GM12865 (cell line): Measurements from ENCODE around the gene METAP1D.

Experiments used
- DNase-seq: peaks from one replicate; pipeline ENCODE4 v3.0.0; 2010; ENCODE audit warnings: low read depth
- H3K4me3 ChIP-seq: 2 replicates; pipeline ENCODE4 v1.5.1; 2011; ENCODE audit warnings: mild to moderate bottlenecking, low read depth, low read length, control low read depth
- TF ChIP-seq, protein P1 (sequence below): IDR thresholded peaks from 2 replicates; pipeline ENCODE4 v1.5.1; 2011; ENCODE audit warnings: low read length, control low read depth, low read depth, inconsistent platforms; ENCODE audit not compliant: insufficient read depth; ENCODE audit errors: missing control alignments

METAP1D gene

GRCh38 chr2:172031536-172031935 is 31.8 kb downstream of the METAP1D start:
- TF ChIP-seq, protein P1, sequence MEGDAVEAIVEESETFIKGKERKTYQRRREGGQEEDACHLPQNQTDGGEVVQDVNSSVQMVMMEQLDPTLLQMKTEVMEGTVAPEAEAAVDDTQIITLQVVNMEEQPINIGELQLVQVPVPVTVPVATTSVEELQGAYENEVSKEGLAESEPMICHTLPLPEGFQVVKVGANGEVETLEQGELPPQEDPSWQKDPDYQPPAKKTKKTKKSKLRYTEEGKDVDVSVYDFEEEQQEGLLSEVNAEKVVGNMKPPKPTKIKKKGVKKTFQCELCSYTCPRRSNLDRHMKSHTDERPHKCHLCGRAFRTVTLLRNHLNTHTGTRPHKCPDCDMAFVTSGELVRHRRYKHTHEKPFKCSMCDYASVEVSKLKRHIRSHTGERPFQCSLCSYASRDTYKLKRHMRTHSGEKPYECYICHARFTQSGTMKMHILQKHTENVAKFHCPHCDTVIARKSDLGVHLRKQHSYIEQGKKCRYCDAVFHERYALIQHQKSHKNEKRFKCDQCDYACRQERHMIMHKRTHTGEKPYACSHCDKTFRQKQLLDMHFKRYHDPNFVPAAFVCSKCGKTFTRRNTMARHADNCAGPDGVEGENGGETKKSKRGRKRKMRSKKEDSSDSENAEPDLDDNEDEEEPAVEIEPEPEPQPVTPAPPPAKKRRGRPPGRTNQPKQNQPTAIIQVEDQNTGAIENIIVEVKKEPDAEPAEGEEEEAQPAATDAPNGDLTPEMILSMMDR: no peak
- no peak overlapping the region for H3K4me3 ChIP-seq
- no peak for DNase-seq

DNA sequence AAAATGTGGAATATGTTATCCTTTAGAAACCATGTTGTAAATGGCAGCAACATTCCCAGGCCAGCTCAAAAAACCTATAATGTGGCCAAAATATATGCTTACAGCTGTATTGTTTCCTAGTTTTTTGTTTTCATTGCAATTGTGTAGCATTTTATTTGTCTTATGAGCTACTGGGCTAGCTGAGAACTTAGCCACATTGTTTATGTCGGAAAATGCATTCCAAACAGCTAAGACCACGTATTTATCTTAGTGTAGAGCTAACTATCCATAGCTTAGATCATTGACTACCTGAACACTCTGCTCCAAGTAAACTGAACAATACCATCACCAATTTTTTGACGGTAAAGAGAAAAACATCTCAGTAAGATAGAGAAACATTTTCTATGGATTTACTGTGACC is 38.4 kb downstream of the METAP1D start:
- no peak for DNase-seq
- TF ChIP-seq, protein P1: no peak

DNA sequence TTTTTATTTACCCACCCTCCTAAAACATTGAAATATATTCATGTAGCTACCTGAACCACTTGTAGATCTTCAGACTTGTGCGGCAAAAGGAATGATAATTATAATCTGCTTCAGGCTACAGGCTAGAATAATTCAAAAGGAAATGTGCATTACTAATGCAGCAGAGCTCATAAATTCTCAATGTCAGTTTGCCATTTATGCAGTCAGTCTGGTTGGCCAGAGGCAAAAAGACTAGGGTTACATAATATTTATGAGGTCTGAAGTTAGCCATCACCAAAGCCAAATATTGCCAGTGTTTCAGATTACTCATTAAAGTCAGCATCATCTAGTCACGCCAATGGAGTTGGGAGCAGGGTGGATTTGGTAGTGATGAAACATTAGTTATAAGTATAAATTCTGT is 38.9 kb downstream of the METAP1D start:
- no peak overlapping the region for H3K4me3 ChIP-seq
- TF ChIP-seq, protein P1: no peak
- DNase-seq: no peak

More for the DNA sequence above, 38.4 kb downstream of the METAP1D start:
- no peak overlapping the region for H3K4me3 ChIP-seq

- DNase-seq: no peak
- TF ChIP-seq, protein P1: no peak
- no peak overlapping the region for H3K4me3 ChIP-seq
These were observed 39.4 kb downstream of the METAP1D start for GRCh38 chr2:172039011-172039704.

GRCh38 chr2:172040311-172040710 is 40.6 kb downstream of the METAP1D start:
- H3K4me3 ChIP-seq: no peak overlapping the region
- no peak for DNase-seq
- TF ChIP-seq, protein P1: no peak

DNA sequence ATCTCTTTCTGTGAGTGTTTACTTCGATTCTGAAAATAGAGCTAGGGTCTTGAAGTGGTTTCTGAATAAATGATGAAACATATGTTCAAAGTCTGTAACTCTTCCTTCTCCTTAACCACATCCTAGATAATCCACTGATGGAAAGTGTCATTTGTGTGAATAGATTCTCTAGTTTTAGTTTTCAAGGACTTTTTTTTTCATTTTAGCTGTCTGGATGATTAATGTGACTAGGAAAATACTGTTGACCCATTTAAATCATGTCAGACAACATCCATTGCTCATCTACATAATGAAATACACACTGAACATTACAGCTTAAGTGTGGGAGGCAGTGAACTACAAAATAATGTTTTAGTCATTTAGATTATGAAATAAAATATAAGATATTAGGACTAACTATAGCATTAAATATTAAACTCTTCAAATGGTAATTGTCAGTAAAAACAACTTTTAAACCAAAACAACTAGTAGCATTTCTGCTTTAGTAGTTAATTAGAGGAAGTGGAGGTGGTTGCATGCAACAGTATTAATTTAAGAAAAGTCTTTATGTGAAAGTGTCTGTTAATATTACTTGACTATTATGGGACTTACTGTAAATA is 46.4 kb downstream of the METAP1D start:
- TF ChIP-seq, protein P1: no peak
- no peak overlapping the region for H3K4me3 ChIP-seq
- no peak for DNase-seq
